ENCODE data around the gene PCGF3.
"Not testable (repeated sequence)": the region's sequence is repeated elsewhere in the genome, so short reads cannot be mapped to it uniquely, and the experiment has no call there.

The PCGF3 gene

GRCh38 chr4:732911-733630 is 27.4 kb downstream of the PCGF3 start:
- peaks cover 30 to 58% of the 10 kb centered on the region in 2 donors for H3K36me3 ChIP-seq (ENCODE audit: control insufficient read depth in 1 of 2, insufficient read depth in 2 of 2, low read length in 2 of 2)
- H3K4me1 ChIP-seq (ENCODE audit: control insufficient read depth in 1 of 2, insufficient read depth in 2 of 2, low read length in 2 of 2): no peaks in the 10 kb centered on the region
- no peaks in the 10 kb centered on the region for H3K27me3 ChIP-seq (ENCODE audit: low read depth, low read length)
- H3K9me3 ChIP-seq (ENCODE audit: control insufficient read depth in 1 of 2, low read length in 2 of 2): no peaks in the 10 kb centered on the region
- no peak overlapping the region for H3K27ac ChIP-seq (ENCODE audit: low read length)
- no peak overlapping the region for H3K4me3 ChIP-seq (ENCODE audit: low read depth in 1 of 2, low read length in 2 of 2)

GRCh38 chr4:733631-733980 is 28.0 kb downstream of the PCGF3 start:
- no peaks in the 10 kb centered on the region for H3K4me1 ChIP-seq (ENCODE audit: control insufficient read depth in 1 of 2, insufficient read depth in 2 of 2, low read length in 2 of 2)
- no peak overlapping the region for H3K27ac ChIP-seq (ENCODE audit: low read length)
- H3K36me3 ChIP-seq (ENCODE audit: control insufficient read depth in 1 of 2, insufficient read depth in 2 of 2, low read length in 2 of 2): peaks cover 31 to 62% of the 10 kb centered on the region in 2 donors
- H3K27me3 ChIP-seq (ENCODE audit: low read depth, low read length): no peaks in the 10 kb centered on the region
- H3K4me3 ChIP-seq (ENCODE audit: low read depth in 1 of 2, low read length in 2 of 2): no peak overlapping the region
- H3K9me3 ChIP-seq (ENCODE audit: control insufficient read depth in 1 of 2, low read length in 2 of 2): no peaks in the 10 kb centered on the region

- Histone ChIP-seq H3K4me3 (ENCODE audit: low read depth in 1 of 2, low read length in 2 of 2) (no peak overlapping the region), H3K36me3 (ENCODE audit: control insufficient read depth in 1 of 2, insufficient read depth in 2 of 2, low read length in 2 of 2) (peaks cover 34 to 66% of the 10 kb centered on the region in 2 donors), H3K27ac (ENCODE audit: low read length) (no peak overlapping the region), H3K27me3 (ENCODE audit: low read depth, low read length) (no peaks in the 10 kb centered on the region), H3K9me3 (ENCODE audit: control insufficient read depth in 1 of 2, low read length in 2 of 2) (no peaks in the 10 kb centered on the region), H3K4me1 (ENCODE audit: control insufficient read depth in 1 of 2, insufficient read depth in 2 of 2, low read length in 2 of 2) (no peaks in the 10 kb centered on the region)
Measured at GRCh38 chr4:734075-734474, 28.4 kb downstream of the PCGF3 start.

- Histone ChIP-seq H3K9me3 (ENCODE audit: control insufficient read depth in 1 of 2, low read length in 2 of 2) (no peaks in the 10 kb centered on the region), H3K27ac (ENCODE audit: low read length) (no peak overlapping the region), H3K4me1 (ENCODE audit: control insufficient read depth in 1 of 2, insufficient read depth in 2 of 2, low read length in 2 of 2) (no peaks in the 10 kb centered on the region), H3K27me3 (ENCODE audit: low read depth, low read length) (no peaks in the 10 kb centered on the region), H3K4me3 (ENCODE audit: low read depth in 1 of 2, low read length in 2 of 2) (no peak overlapping the region), H3K36me3 (ENCODE audit: control insufficient read depth in 1 of 2, insufficient read depth in 2 of 2, low read length in 2 of 2) (peaks cover 36 to 75% of the 10 kb centered on the region in 2 donors)
Measured at GRCh38 chr4:734951-735350, 29.3 kb downstream of the PCGF3 start.

GRCh38 chr4:735583-735982 is 30.0 kb downstream of the PCGF3 start:
- H3K4me1 ChIP-seq (ENCODE audit: control insufficient read depth in 1 of 2, insufficient read depth in 2 of 2, low read length in 2 of 2): no peaks in the 10 kb centered on the region
- H3K4me3 ChIP-seq (ENCODE audit: low read depth in 1 of 2, low read length in 2 of 2): no peak overlapping the region
- no peaks in the 10 kb centered on the region for H3K27me3 ChIP-seq (ENCODE audit: low read depth, low read length)
- H3K36me3 ChIP-seq (ENCODE audit: control insufficient read depth in 1 of 2, insufficient read depth in 2 of 2, low read length in 2 of 2): peaks cover 42 to 79% of the 10 kb centered on the region in 2 donors
- H3K27ac ChIP-seq (ENCODE audit: low read length): no peak overlapping the region
- no peaks in the 10 kb centered on the region for H3K9me3 ChIP-seq (ENCODE audit: control insufficient read depth in 1 of 2, low read length in 2 of 2)

GRCh38 chr4:736561-736960 is 30.9 kb downstream of the PCGF3 start:
- not testable (repeated sequence) for H3K27ac ChIP-seq (ENCODE audit: low read length); H3K4me1 ChIP-seq (ENCODE audit: control insufficient read depth in 1 of 2, insufficient read depth in 2 of 2, low read length in 2 of 2); H3K4me3 ChIP-seq (ENCODE audit: low read depth in 1 of 2, low read length in 2 of 2); H3K9me3 ChIP-seq (ENCODE audit: control insufficient read depth in 1 of 2, low read length in 2 of 2); H3K27me3 ChIP-seq (ENCODE audit: low read depth, low read length)
- peaks cover 46 to 80% of the 10 kb centered on the region in 2 donors for H3K36me3 ChIP-seq (ENCODE audit: control insufficient read depth in 1 of 2, insufficient read depth in 2 of 2, low read length in 2 of 2)

- Histone ChIP-seq H3K4me1 (ENCODE audit: control insufficient read depth in 1 of 2, insufficient read depth in 2 of 2, low read length in 2 of 2) (no peaks in the 10 kb centered on the region), H3K36me3 (ENCODE audit: control insufficient read depth in 1 of 2, insufficient read depth in 2 of 2, low read length in 2 of 2) (peaks cover 41 to 73% of the 10 kb centered on the region in 2 donors), H3K27ac (ENCODE audit: low read length) (no peak overlapping the region), H3K27me3 (ENCODE audit: low read depth, low read length) (no peaks in the 10 kb centered on the region), H3K9me3 (ENCODE audit: control insufficient read depth in 1 of 2, low read length in 2 of 2) (no peaks in the 10 kb centered on the region), H3K4me3 (ENCODE audit: low read depth in 1 of 2, low read length in 2 of 2) (no peak overlapping the region)
Measured at GRCh38 chr4:738781-739280, 33.2 kb downstream of the PCGF3 start.

- Histone ChIP-seq H3K4me1 (ENCODE audit: control insufficient read depth in 1 of 2, insufficient read depth in 2 of 2, low read length in 2 of 2) (no peaks in the 10 kb centered on the region), H3K9me3 (ENCODE audit: control insufficient read depth in 1 of 2, low read length in 2 of 2) (no peaks in the 10 kb centered on the region), H3K27ac (ENCODE audit: low read length) (no peak overlapping the region), H3K27me3 (ENCODE audit: low read depth, low read length) (no peaks in the 10 kb centered on the region), H3K36me3 (ENCODE audit: control insufficient read depth in 1 of 2, insufficient read depth in 2 of 2, low read length in 2 of 2) (peaks cover 33 to 73% of the 10 kb centered on the region in 2 donors), H3K4me3 (ENCODE audit: low read depth in 1 of 2, low read length in 2 of 2) (no peak overlapping the region)
Measured at GRCh38 chr4:739569-739968, 33.9 kb downstream of the PCGF3 start.

- H3K36me3 ChIP-seq (ENCODE audit: control insufficient read depth in 1 of 2, insufficient read depth in 2 of 2, low read length in 2 of 2): peaks cover 29 to 69% of the 10 kb centered on the region in 2 donors
- no peaks in the 10 kb centered on the region for H3K27me3 ChIP-seq (ENCODE audit: low read depth, low read length)
- H3K4me3 ChIP-seq (ENCODE audit: low read depth in 1 of 2, low read length in 2 of 2): no peak overlapping the region
- H3K4me1 ChIP-seq (ENCODE audit: control insufficient read depth in 1 of 2, insufficient read depth in 2 of 2, low read length in 2 of 2): no peaks in the 10 kb centered on the region
- no peaks in the 10 kb centered on the region for H3K9me3 ChIP-seq (ENCODE audit: control insufficient read depth in 1 of 2, low read length in 2 of 2)
- no peak overlapping the region for H3K27ac ChIP-seq (ENCODE audit: low read length)
Measured at GRCh38 chr4:740011-740410, 34.4 kb downstream of the PCGF3 start.

GRCh38 chr4:740656-741282 is 35.1 kb downstream of the PCGF3 start:
- no peak overlapping the region for H3K27ac ChIP-seq (ENCODE audit: low read length)
- no peaks in the 10 kb centered on the region for H3K4me1 ChIP-seq (ENCODE audit: control insufficient read depth in 1 of 2, insufficient read depth in 2 of 2, low read length in 2 of 2)
- no peaks in the 10 kb centered on the region for H3K9me3 ChIP-seq (ENCODE audit: control insufficient read depth in 1 of 2, low read length in 2 of 2)
- no peak overlapping the region for H3K4me3 ChIP-seq (ENCODE audit: low read depth in 1 of 2, low read length in 2 of 2)
- peaks cover 25 to 62% of the 10 kb centered on the region in 2 donors for H3K36me3 ChIP-seq (ENCODE audit: control insufficient read depth in 1 of 2, insufficient read depth in 2 of 2, low read length in 2 of 2)
- H3K27me3 ChIP-seq (ENCODE audit: low read depth, low read length): no peaks in the 10 kb centered on the region

- H3K36me3 ChIP-seq (ENCODE audit: control insufficient read depth in 1 of 2, insufficient read depth in 2 of 2, low read length in 2 of 2): peaks cover 25 to 58% of the 10 kb centered on the region in 2 donors
- H3K9me3 ChIP-seq (ENCODE audit: control insufficient read depth in 1 of 2, low read length in 2 of 2): no peaks in the 10 kb centered on the region
- no peaks in the 10 kb centered on the region for H3K27me3 ChIP-seq (ENCODE audit: low read depth, low read length)
- H3K27ac ChIP-seq (ENCODE audit: low read length): no peak overlapping the region
- no peak overlapping the region for H3K4me3 ChIP-seq (ENCODE audit: low read depth in 1 of 2, low read length in 2 of 2)
- no peaks in the 10 kb centered on the region for H3K4me1 ChIP-seq (ENCODE audit: control insufficient read depth in 1 of 2, insufficient read depth in 2 of 2, low read length in 2 of 2)
Measured at GRCh38 chr4:742096-742741, 36.6 kb downstream of the PCGF3 start.

Measured in muscle layer of duodenum (tissue), 2 donors.